ENCODE data around the gene ABR.

DNA sequence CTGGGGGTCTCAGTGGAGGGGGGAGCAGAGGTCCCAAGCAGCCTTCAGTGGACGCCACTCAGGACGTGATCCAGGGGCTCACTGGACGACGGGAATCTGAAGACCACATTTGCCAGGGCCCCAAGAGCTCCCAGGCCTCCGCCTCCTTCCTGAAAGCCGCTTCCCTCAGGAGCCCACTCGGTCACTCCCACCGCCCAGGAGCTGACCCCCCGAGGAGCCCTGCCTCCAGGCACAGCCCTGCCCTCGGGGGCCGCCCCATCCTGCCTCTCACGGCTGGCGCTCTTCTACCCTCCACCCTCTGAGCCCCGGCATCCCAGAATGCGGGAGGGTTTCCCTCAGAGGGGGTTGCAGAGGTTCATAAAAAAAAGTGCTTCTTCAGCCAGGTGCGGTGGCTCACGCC is 158.6 kb downstream of the ABR start:
- TF ChIP-seq, protein P1, sequence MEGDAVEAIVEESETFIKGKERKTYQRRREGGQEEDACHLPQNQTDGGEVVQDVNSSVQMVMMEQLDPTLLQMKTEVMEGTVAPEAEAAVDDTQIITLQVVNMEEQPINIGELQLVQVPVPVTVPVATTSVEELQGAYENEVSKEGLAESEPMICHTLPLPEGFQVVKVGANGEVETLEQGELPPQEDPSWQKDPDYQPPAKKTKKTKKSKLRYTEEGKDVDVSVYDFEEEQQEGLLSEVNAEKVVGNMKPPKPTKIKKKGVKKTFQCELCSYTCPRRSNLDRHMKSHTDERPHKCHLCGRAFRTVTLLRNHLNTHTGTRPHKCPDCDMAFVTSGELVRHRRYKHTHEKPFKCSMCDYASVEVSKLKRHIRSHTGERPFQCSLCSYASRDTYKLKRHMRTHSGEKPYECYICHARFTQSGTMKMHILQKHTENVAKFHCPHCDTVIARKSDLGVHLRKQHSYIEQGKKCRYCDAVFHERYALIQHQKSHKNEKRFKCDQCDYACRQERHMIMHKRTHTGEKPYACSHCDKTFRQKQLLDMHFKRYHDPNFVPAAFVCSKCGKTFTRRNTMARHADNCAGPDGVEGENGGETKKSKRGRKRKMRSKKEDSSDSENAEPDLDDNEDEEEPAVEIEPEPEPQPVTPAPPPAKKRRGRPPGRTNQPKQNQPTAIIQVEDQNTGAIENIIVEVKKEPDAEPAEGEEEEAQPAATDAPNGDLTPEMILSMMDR (IDR thresholded peaks at IDR 0.05): no peak
- TF ChIP-seq POLR2A (IDR thresholded peaks at IDR 0.05) (no peak), POLR2AphosphoS5 (IDR thresholded peaks at IDR 0.05) (no peak)

Data from suprapubic skin (tissue), 4 donors.